Prostate gland (tissue), 2 donors: Measurements from ENCODE around the gene OR8D2.

Source experiments
- CTCF ChIP-seq, 4 experiments: fragments of 200-600 bp in 2 of 4; fragments of 450-650 bp in 2 of 4; sonication (generic) in 2 of 4; IDR thresholded peaks; 1 replicate in 3 of 4; 2 replicates in 1 of 4; pipeline ENCODE4 v1.5.1; 2016 to 2019; ENCODE audit warnings: antibody characterized with exemption in 4 of 4, mild to moderate bottlenecking in 2 of 4, moderate library complexity in 2 of 4
- POLR2AphosphoS5 ChIP-seq: sonication (generic); formaldehyde crosslinking; IDR thresholded peaks from one replicate; pipeline ENCODE4 v1.6.1; 2017; ENCODE audit warnings: antibody characterized with exemption

GRCh38 chr11:124302347-124303125 is 17.5 kb downstream of the OR8D2 start:
- TF ChIP-seq CTCF (IDR thresholded peaks at IDR 0.05), result no peak
- TF ChIP-seq POLR2AphosphoS5, result no peak
